Measurements from ENCODE around the gene ADPRS.

ADPRS gene

GRCh38 chr1:36088577-36089392 is at the start of gene ADPRS:
TSS of gene ADPRS (plus strand) at chr1:36088892. CDS start at chr1:36088905, 13 bp downstream.
- H3K9ac ChIP-seq (ENCODE audit: low read depth, low read length), result peak within 1 kb of the TSS; percentile 71
- peak within 1 kb of the TSS; percentile 74 for H3K27ac ChIP-seq (ENCODE audit: low read depth, low read length)
- no peaks in the 10 kb centered on the region; the same call in 1 of the 2 replicates for H3K27me3 ChIP-seq (ENCODE audit: control insufficient read depth, insufficient read depth, low read length)
- H3K4me3 ChIP-seq (ENCODE audit: low read depth, low read length), result peak within 1 kb of the TSS; percentile 93
- peaks cover 9% of the 10 kb centered on the region; the same call in 1 of the 2 replicates for H3K4me1 ChIP-seq (ENCODE audit: control insufficient read depth, insufficient read depth, low read length)
- H3K9me3 ChIP-seq (ENCODE audit: control insufficient read depth, insufficient read depth, low read length), result no peaks in the 10 kb centered on the region
- H3K36me3 ChIP-seq (ENCODE audit: control insufficient read depth, insufficient read depth, low read length), result peaks cover 34% of the 10 kb centered on the region

GRCh38 chr1:36040238-36040637 is 48.5 kb upstream of the ADPRS start:
- Histone ChIP-seq H3K4me1 (ENCODE audit: control insufficient read depth, insufficient read depth, low read length) (no peaks in the 10 kb centered on the region), H3K27me3 (ENCODE audit: control insufficient read depth, insufficient read depth, low read length) (no peaks in the 10 kb centered on the region), H3K9ac (ENCODE audit: low read depth, low read length) (no peak overlapping the region), H3K36me3 (ENCODE audit: control insufficient read depth, insufficient read depth, low read length) (peaks cover 37% of the 10 kb centered on the region), H3K4me3 (ENCODE audit: low read depth, low read length) (no peak overlapping the region), H3K9me3 (ENCODE audit: control insufficient read depth, insufficient read depth, low read length) (no peaks in the 10 kb centered on the region), H3K27ac (ENCODE audit: low read depth, low read length) (no peak overlapping the region)

GRCh38 chr1:36051821-36052220 is 36.9 kb upstream of the ADPRS start:
- Histone ChIP-seq H3K4me3 (ENCODE audit: low read depth, low read length) (no peak overlapping the region), H3K36me3 (ENCODE audit: control insufficient read depth, insufficient read depth, low read length) (peaks cover 11% of the 10 kb centered on the region), H3K27ac (ENCODE audit: low read depth, low read length) (no peak overlapping the region), H3K9me3 (ENCODE audit: control insufficient read depth, insufficient read depth, low read length) (no peaks in the 10 kb centered on the region), H3K9ac (ENCODE audit: low read depth, low read length) (no peak overlapping the region), H3K27me3 (ENCODE audit: control insufficient read depth, insufficient read depth, low read length) (no peaks in the 10 kb centered on the region), H3K4me1 (ENCODE audit: control insufficient read depth, insufficient read depth, low read length) (no peaks in the 10 kb centered on the region)

- no peak overlapping the region for H3K9ac ChIP-seq (ENCODE audit: low read depth, low read length)
- H3K27me3 ChIP-seq (ENCODE audit: control insufficient read depth, insufficient read depth, low read length), result no peaks in the 10 kb centered on the region
- no peaks in the 10 kb centered on the region for H3K4me1 ChIP-seq (ENCODE audit: control insufficient read depth, insufficient read depth, low read length)
- H3K9me3 ChIP-seq (ENCODE audit: control insufficient read depth, insufficient read depth, low read length), result no peaks in the 10 kb centered on the region
- H3K27ac ChIP-seq (ENCODE audit: low read depth, low read length), result no peak overlapping the region
- no peak overlapping the region for H3K4me3 ChIP-seq (ENCODE audit: low read depth, low read length)
- H3K36me3 ChIP-seq (ENCODE audit: control insufficient read depth, insufficient read depth, low read length), result peaks cover 6% of the 10 kb centered on the region; the same call in 1 of the 2 replicates
Observed at GRCh38 chr1:36053978-36054377, 34.7 kb upstream of the ADPRS start.

GRCh38 chr1:36055706-36056105 is 33.0 kb upstream of the ADPRS start:
- H3K9ac ChIP-seq (ENCODE audit: low read depth, low read length), result no peak overlapping the region
- no peak overlapping the region for H3K4me3 ChIP-seq (ENCODE audit: low read depth, low read length)
- H3K27ac ChIP-seq (ENCODE audit: low read depth, low read length), result no peak overlapping the region
- no peaks in the 10 kb centered on the region for H3K9me3 ChIP-seq (ENCODE audit: control insufficient read depth, insufficient read depth, low read length)
- H3K4me1 ChIP-seq (ENCODE audit: control insufficient read depth, insufficient read depth, low read length), result no peaks in the 10 kb centered on the region
- peaks cover 6% of the 10 kb centered on the region; the same call in 1 of the 2 replicates for H3K36me3 ChIP-seq (ENCODE audit: control insufficient read depth, insufficient read depth, low read length)
- no peaks in the 10 kb centered on the region for H3K27me3 ChIP-seq (ENCODE audit: control insufficient read depth, insufficient read depth, low read length)

GRCh38 chr1:36062315-36062714 is 26.4 kb upstream of the ADPRS start:
- Histone ChIP-seq H3K27me3 (ENCODE audit: control insufficient read depth, insufficient read depth, low read length) (no peaks in the 10 kb centered on the region), H3K4me3 (ENCODE audit: low read depth, low read length) (no peak overlapping the region), H3K27ac (ENCODE audit: low read depth, low read length) (no peak overlapping the region), H3K36me3 (ENCODE audit: control insufficient read depth, insufficient read depth, low read length) (no peaks in the 10 kb centered on the region), H3K9me3 (ENCODE audit: control insufficient read depth, insufficient read depth, low read length) (no peaks in the 10 kb centered on the region), H3K4me1 (ENCODE audit: control insufficient read depth, insufficient read depth, low read length) (no peaks in the 10 kb centered on the region), H3K9ac (ENCODE audit: low read depth, low read length) (no peak overlapping the region)

GRCh38 chr1:36067871-36068270 is 20.8 kb upstream of the ADPRS start:
- no peak overlapping the region for H3K4me3 ChIP-seq (ENCODE audit: low read depth, low read length)

GRCh38 chr1:36068866-36069265 is 19.8 kb upstream of the ADPRS start:
- no peak overlapping the region for H3K27ac ChIP-seq (ENCODE audit: low read depth, low read length)
- peaks cover 8% of the 10 kb centered on the region; the same call in 1 of the 2 replicates for H3K4me1 ChIP-seq (ENCODE audit: control insufficient read depth, insufficient read depth, low read length)
- H3K36me3 ChIP-seq (ENCODE audit: control insufficient read depth, insufficient read depth, low read length), result no peaks in the 10 kb centered on the region
- no peak overlapping the region for H3K9ac ChIP-seq (ENCODE audit: low read depth, low read length)
- no peaks in the 10 kb centered on the region for H3K9me3 ChIP-seq (ENCODE audit: control insufficient read depth, insufficient read depth, low read length)
- H3K4me3 ChIP-seq (ENCODE audit: low read depth, low read length), result no peak overlapping the region
- no peaks in the 10 kb centered on the region for H3K27me3 ChIP-seq (ENCODE audit: control insufficient read depth, insufficient read depth, low read length)

More at GRCh38 chr1:36067871-36068270, 20.8 kb upstream of the ADPRS start:
- H3K27ac ChIP-seq (ENCODE audit: low read depth, low read length), result no peak overlapping the region
- H3K4me1 ChIP-seq (ENCODE audit: control insufficient read depth, insufficient read depth, low read length), result peaks cover 8% of the 10 kb centered on the region; the same call in 1 of the 2 replicates
- H3K27me3 ChIP-seq (ENCODE audit: control insufficient read depth, insufficient read depth, low read length), result no peaks in the 10 kb centered on the region
- H3K9ac ChIP-seq (ENCODE audit: low read depth, low read length), result no peak overlapping the region
- no peaks in the 10 kb centered on the region for H3K9me3 ChIP-seq (ENCODE audit: control insufficient read depth, insufficient read depth, low read length)
- H3K36me3 ChIP-seq (ENCODE audit: control insufficient read depth, insufficient read depth, low read length), result no peaks in the 10 kb centered on the region

- no peaks in the 10 kb centered on the region for H3K36me3 ChIP-seq (ENCODE audit: control insufficient read depth, insufficient read depth, low read length)
- no peak overlapping the region for H3K9ac ChIP-seq (ENCODE audit: low read depth, low read length)
- no peaks in the 10 kb centered on the region for H3K9me3 ChIP-seq (ENCODE audit: control insufficient read depth, insufficient read depth, low read length)
- H3K4me3 ChIP-seq (ENCODE audit: low read depth, low read length), result no peak overlapping the region
- H3K4me1 ChIP-seq (ENCODE audit: control insufficient read depth, insufficient read depth, low read length), result peaks cover 8% of the 10 kb centered on the region; the same call in 1 of the 2 replicates
- no peaks in the 10 kb centered on the region for H3K27me3 ChIP-seq (ENCODE audit: control insufficient read depth, insufficient read depth, low read length)
- no peak overlapping the region for H3K27ac ChIP-seq (ENCODE audit: low read depth, low read length)
Observed at GRCh38 chr1:36070349-36070748, 18.3 kb upstream of the ADPRS start.

- H3K4me3 ChIP-seq (ENCODE audit: low read depth, low read length), result no peak overlapping the region
Observed at GRCh38 chr1:36076979-36077573, 11.6 kb upstream of the ADPRS start.

GRCh38 chr1:36080236-36080635 is 8.5 kb upstream of the ADPRS start:
- Histone ChIP-seq H3K27ac (ENCODE audit: low read depth, low read length) (no peak overlapping the region), H3K9ac (ENCODE audit: low read depth, low read length) (no peak overlapping the region), H3K9me3 (ENCODE audit: control insufficient read depth, insufficient read depth, low read length) (no peaks in the 10 kb centered on the region), H3K4me1 (ENCODE audit: control insufficient read depth, insufficient read depth, low read length) (no peaks in the 10 kb centered on the region), H3K27me3 (ENCODE audit: control insufficient read depth, insufficient read depth, low read length) (no peaks in the 10 kb centered on the region; the same call in 1 of the 2 replicates), H3K4me3 (ENCODE audit: low read depth, low read length) (no peak overlapping the region), H3K36me3 (ENCODE audit: control insufficient read depth, insufficient read depth, low read length) (no peaks in the 10 kb centered on the region)

More at GRCh38 chr1:36076979-36077573, 11.6 kb upstream of the ADPRS start:
- Histone ChIP-seq H3K27me3 (ENCODE audit: control insufficient read depth, insufficient read depth, low read length) (no peaks in the 10 kb centered on the region), H3K9ac (ENCODE audit: low read depth, low read length) (no peak overlapping the region), H3K9me3 (ENCODE audit: control insufficient read depth, insufficient read depth, low read length) (no peaks in the 10 kb centered on the region), H3K4me1 (ENCODE audit: control insufficient read depth, insufficient read depth, low read length) (no peaks in the 10 kb centered on the region), H3K36me3 (ENCODE audit: control insufficient read depth, insufficient read depth, low read length) (no peaks in the 10 kb centered on the region), H3K27ac (ENCODE audit: low read depth, low read length) (no peak overlapping the region)

All from HUES48 (cell line).